GM13977 (cell line): ENCODE results near the gene CNTN4.

Experiments
- DNase-seq: peaks from one replicate; pipeline ENCODE4 v3.0.0; 2012; ENCODE audit warnings: low spot score
- CTCF ChIP-seq: IDR thresholded peaks from 2 replicates; pipeline ENCODE4 v1.5.1; 2012; ENCODE audit warnings: mild to moderate bottlenecking, control low read depth; ENCODE audit not compliant: insufficient read depth; ENCODE audit errors: extremely low read depth, missing control alignments
- in situ Hi-C: fragments of 300-500 bp; cut with MboI; formaldehyde crosslinking; loops from one replicate; pipeline ENCODE4 v1.12.0; 2022; ENCODE audit warnings: low sequenced_read_pairs, low pct_unique_long_range_greater_than_20kb, mixed read lengths, inconsistent platforms; ENCODE audit not compliant: unreplicated experiment

The CNTN4 gene

GRCh38 chr3:2849092-2849491, 750.4 kb downstream of the CNTN4 start:
- no peak for TF ChIP-seq CTCF
- in situ Hi-C loops = no loop called here
- DNase-seq = no peak

- TF ChIP-seq CTCF = no peak
- in situ Hi-C loops = no loop called here
Observed at GRCh38 chr3:2850701-2851100, 752.0 kb downstream of the CNTN4 start.

GRCh38 chr3:2851361-2851760, 752.7 kb downstream of the CNTN4 start:
- in situ Hi-C loops = no loop called here
- DNase-seq = no peak
- TF ChIP-seq CTCF = no peak

More at GRCh38 chr3:2850701-2851100, 752.0 kb downstream of the CNTN4 start:
- no peak for DNase-seq

- in situ Hi-C loops = no loop called here
- no peak for TF ChIP-seq CTCF
- no peak for DNase-seq
Observed at GRCh38 chr3:2851835-2852234, 753.2 kb downstream of the CNTN4 start.

- in situ Hi-C loops = no loop called here
- no peak for DNase-seq
- no peak for TF ChIP-seq CTCF
Observed at GRCh38 chr3:2853651-2854050, 755.0 kb downstream of the CNTN4 start.

GRCh38 chr3:2856138-2857133, 757.8 kb downstream of the CNTN4 start:
- in situ Hi-C loops = no loop called here
- DNase-seq = no peak
- no peak for TF ChIP-seq CTCF
